WERI-Rb-1 (cell line): Measurements from ENCODE around the gene CALB2.
A peak's percentile ranks its signal among the peaks of the same experiment; 100 is the strongest.
"Not testable (repeated sequence)": the region's sequence is repeated elsewhere in the genome, so short reads cannot be mapped to it uniquely, and the experiment has no call there.

Experiments used
- DNase-seq: peaks from one replicate; pipeline ENCODE4 v3.0.0-alpha.2; 2020
- H3K27ac ChIP-seq: fragments of 250-450 bp; sonication (Bioruptor Pico); 2 replicates; pipeline ENCODE4 v1.5.1; 2020; ENCODE audit warnings: mild to moderate bottlenecking, moderate library complexity
- H3K27me3 ChIP-seq: fragments of 250-450 bp; sonication (Bioruptor Pico); 2 replicates; pipeline ENCODE4 v1.5.1; 2021; ENCODE audit warnings: mild to moderate bottlenecking, low read depth, moderate library complexity; ENCODE audit not compliant: insufficient read depth, severe bottlenecking
- H3K36me3 ChIP-seq: fragments of 250-450 bp; sonication (Bioruptor Pico); 2 replicates; pipeline ENCODE4 v1.5.1; 2020; ENCODE audit warnings: mild to moderate bottlenecking, moderate library complexity
- H3K4me3 ChIP-seq: 2 replicates; pipeline ENCODE4 v1.5.1; 2011; ENCODE audit warnings: low read depth, mild to moderate bottlenecking, control low read depth, low read length
- H3K9me3 ChIP-seq: fragments of 250-450 bp; sonication (Bioruptor Pico); 2 replicates; pipeline ENCODE4 v1.5.1; 2021; ENCODE audit warnings: mild to moderate bottlenecking, moderate library complexity; ENCODE audit not compliant: severe bottlenecking
- CTCF ChIP-seq: IDR thresholded peaks from 2 replicates; pipeline ENCODE4 v1.5.1; 2011; ENCODE audit warnings: low read depth, mild to moderate bottlenecking, control low read depth, inconsistent platforms, low read length

CALB2 gene

GRCh38 chr16:71353736-71354135 is 4.8 kb upstream of the CALB2 start:
- H3K4me3 ChIP-seq: no peak overlapping the region
- no peak for TF ChIP-seq CTCF
- H3K36me3 ChIP-seq: no peaks in the 10 kb centered on the region
- peaks cover 3% of the 10 kb centered on the region for H3K9me3 ChIP-seq
- H3K27me3 ChIP-seq: peaks cover 1% of the 10 kb centered on the region
- no peak for DNase-seq
- H3K27ac ChIP-seq: peak overlapping the region; percentile 49

GRCh38 chr16:71354156-71354555 is 4.4 kb upstream of the CALB2 start:
- Histone ChIP-seq H3K27ac (peak overlapping the region; percentile 49; the same call in 1 of the 2 replicates), H3K9me3 (peaks cover 3% of the 10 kb centered on the region), H3K27me3 (peaks cover 2% of the 10 kb centered on the region), H3K4me3 (no peak overlapping the region), H3K36me3 (no peaks in the 10 kb centered on the region)
- DNase-seq: no peak
- TF ChIP-seq CTCF: no peak

- TF ChIP-seq CTCF: no peak
- DNase-seq: no peak
- peaks cover 3% of the 10 kb centered on the region for H3K9me3 ChIP-seq
- no peak overlapping the region for H3K27ac ChIP-seq
- H3K4me3 ChIP-seq: no peak overlapping the region
- H3K27me3 ChIP-seq: peaks cover 2% of the 10 kb centered on the region
- H3K36me3 ChIP-seq: no peaks in the 10 kb centered on the region
Measured at GRCh38 chr16:71356051-71356740, 2.3 kb upstream of the CALB2 start.

- H3K27me3 ChIP-seq, H3K4me3 ChIP-seq, DNase-seq, H3K27ac ChIP-seq, H3K36me3 ChIP-seq, H3K9me3 ChIP-seq: not testable (repeated sequence)
Measured at GRCh38 chr16:71356936-71357335, 1.6 kb upstream of the CALB2 start.

DNA sequence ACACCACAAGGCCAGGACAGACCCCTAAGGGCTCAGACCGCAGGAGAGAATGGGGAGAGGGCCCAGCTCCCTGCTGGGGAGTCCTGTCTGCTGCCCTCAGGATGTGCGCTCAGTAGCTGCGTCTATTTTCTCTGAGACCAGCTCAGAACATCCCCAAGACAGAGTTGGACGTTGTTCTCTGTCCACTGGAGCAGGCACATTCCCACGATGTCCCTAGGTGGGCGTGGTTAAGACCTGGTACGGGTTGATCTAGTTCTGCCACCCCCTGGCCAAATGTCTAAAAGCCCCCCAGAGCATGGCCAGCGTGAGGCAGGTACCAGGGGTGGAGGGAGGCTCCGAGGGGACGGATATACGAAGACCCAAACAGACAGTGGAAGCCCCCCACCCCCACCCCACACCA is 842 bp upstream of the CALB2 start:
- H3K4me3 ChIP-seq: peak overlapping the region; percentile 46
- TF ChIP-seq CTCF: no peak; the same call in 1 of the 2 replicates
- DNase-seq: peak; percentile 78

GRCh38 chr16:71359431-71359830 is 908 bp downstream of the CALB2 start:
- no peak for DNase-seq
- Histone ChIP-seq H3K36me3 (no peaks in the 10 kb centered on the region), H3K27me3 (peaks cover 2% of the 10 kb centered on the region), H3K9me3 (no peaks in the 10 kb centered on the region), H3K4me3 (no peak overlapping the region), H3K27ac (no peak overlapping the region)
- TF ChIP-seq CTCF: no peak

More for the DNA sequence above, 842 bp upstream of the CALB2 start:
- Histone ChIP-seq H3K27me3 (peaks cover 2% of the 10 kb centered on the region), H3K9me3 (peaks cover 3% of the 10 kb centered on the region), H3K27ac (no peak overlapping the region), H3K36me3 (no peaks in the 10 kb centered on the region)
